ENCODE results near the gene TSPYL1.

DNA sequence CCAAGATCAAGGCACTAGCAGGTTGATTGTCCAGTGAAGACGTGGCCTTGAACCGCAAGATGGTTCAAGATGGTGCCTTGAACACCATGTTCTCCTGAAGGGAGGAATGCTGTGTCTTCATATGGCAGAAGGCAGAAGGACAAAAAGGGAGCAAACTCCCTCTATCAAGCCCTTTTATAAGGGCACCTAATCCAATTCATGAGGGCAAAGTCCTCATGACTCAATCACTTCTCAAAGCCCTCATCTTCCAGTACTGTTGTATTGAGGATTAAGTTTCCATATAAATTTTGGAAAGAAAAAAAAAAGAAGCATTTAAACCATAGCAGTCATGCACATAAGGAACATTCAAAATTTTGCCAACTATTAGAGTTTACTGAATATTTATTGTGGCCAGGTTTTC, 29.9 kb upstream of the TSPYL1 start:
- TF ChIP-seq, protein P1, sequence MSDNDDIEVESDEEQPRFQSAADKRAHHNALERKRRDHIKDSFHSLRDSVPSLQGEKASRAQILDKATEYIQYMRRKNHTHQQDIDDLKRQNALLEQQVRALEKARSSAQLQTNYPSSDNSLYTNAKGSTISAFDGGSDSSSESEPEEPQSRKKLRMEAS (IDR thresholded peaks at IDR 0.05) = no peak
- TF ChIP-seq, protein P2, sequence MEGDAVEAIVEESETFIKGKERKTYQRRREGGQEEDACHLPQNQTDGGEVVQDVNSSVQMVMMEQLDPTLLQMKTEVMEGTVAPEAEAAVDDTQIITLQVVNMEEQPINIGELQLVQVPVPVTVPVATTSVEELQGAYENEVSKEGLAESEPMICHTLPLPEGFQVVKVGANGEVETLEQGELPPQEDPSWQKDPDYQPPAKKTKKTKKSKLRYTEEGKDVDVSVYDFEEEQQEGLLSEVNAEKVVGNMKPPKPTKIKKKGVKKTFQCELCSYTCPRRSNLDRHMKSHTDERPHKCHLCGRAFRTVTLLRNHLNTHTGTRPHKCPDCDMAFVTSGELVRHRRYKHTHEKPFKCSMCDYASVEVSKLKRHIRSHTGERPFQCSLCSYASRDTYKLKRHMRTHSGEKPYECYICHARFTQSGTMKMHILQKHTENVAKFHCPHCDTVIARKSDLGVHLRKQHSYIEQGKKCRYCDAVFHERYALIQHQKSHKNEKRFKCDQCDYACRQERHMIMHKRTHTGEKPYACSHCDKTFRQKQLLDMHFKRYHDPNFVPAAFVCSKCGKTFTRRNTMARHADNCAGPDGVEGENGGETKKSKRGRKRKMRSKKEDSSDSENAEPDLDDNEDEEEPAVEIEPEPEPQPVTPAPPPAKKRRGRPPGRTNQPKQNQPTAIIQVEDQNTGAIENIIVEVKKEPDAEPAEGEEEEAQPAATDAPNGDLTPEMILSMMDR (IDR thresholded peaks at IDR 0.05; ENCODE audit: low read depth, low read length, missing input control) = no peak
- TF ChIP-seq, protein P3, sequence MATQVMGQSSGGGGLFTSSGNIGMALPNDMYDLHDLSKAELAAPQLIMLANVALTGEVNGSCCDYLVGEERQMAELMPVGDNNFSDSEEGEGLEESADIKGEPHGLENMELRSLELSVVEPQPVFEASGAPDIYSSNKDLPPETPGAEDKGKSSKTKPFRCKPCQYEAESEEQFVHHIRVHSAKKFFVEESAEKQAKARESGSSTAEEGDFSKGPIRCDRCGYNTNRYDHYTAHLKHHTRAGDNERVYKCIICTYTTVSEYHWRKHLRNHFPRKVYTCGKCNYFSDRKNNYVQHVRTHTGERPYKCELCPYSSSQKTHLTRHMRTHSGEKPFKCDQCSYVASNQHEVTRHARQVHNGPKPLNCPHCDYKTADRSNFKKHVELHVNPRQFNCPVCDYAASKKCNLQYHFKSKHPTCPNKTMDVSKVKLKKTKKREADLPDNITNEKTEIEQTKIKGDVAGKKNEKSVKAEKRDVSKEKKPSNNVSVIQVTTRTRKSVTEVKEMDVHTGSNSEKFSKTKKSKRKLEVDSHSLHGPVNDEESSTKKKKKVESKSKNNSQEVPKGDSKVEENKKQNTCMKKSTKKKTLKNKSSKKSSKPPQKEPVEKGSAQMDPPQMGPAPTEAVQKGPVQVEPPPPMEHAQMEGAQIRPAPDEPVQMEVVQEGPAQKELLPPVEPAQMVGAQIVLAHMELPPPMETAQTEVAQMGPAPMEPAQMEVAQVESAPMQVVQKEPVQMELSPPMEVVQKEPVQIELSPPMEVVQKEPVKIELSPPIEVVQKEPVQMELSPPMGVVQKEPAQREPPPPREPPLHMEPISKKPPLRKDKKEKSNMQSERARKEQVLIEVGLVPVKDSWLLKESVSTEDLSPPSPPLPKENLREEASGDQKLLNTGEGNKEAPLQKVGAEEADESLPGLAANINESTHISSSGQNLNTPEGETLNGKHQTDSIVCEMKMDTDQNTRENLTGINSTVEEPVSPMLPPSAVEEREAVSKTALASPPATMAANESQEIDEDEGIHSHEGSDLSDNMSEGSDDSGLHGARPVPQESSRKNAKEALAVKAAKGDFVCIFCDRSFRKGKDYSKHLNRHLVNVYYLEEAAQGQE (IDR thresholded peaks at IDR 0.05) = no peak
- TF ChIP-seq YY1 (IDR thresholded peaks at IDR 0.05) = no peak
- TF ChIP-seq, protein P4, sequence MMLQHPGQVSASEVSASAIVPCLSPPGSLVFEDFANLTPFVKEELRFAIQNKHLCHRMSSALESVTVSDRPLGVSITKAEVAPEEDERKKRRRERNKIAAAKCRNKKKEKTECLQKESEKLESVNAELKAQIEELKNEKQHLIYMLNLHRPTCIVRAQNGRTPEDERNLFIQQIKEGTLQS (IDR thresholded peaks at IDR 0.05) = no peak
- TF ChIP-seq JUND (IDR thresholded peaks at IDR 0.05) = no peak
- TF ChIP-seq TAF1 (conservative IDR thresholded peaks at IDR 0.05) = no peak
- TF ChIP-seq GABPA (IDR thresholded peaks at IDR 0.05 in 1 of 2, conservative IDR thresholded peaks at IDR 0.05 in 1 of 2) = no peak
- peak; percentile 42 for TF ChIP-seq HNF4G (IDR thresholded peaks at IDR 0.05)
- TF ChIP-seq EGR1 (IDR thresholded peaks at IDR 0.05; ENCODE audit: low read depth in 2 of 2) = no peak
- no peak for TF ChIP-seq FOXA1 (IDR thresholded peaks at IDR 0.05)

Measured in liver (tissue), 3 donors.